GM23338 (cell line): ENCODE measurements around the gene KCTD1. TPM values are rescaled to one million over a fixed set of nuclear protein-coding genes. Genes with fewer than 3 reads are reported as not detected.

Experiments
- ATAC-seq: fragments of 200-7000 bp; cut with Tn5 transposase; 3 replicates; pipeline ENCODE4 v1.9.1; 2020
- DNase-seq: peaks from one replicate; pipeline ENCODE4 v3.0.0-alpha.2; 2015; ENCODE audit warnings: low spot score
- H2AFZ ChIP-seq: fragments of 200-600 bp; sonication (generic); 2 replicates; pipeline ENCODE4 v1.8.0; 2016; ENCODE audit warnings: antibody characterized with exemption, mild to moderate bottlenecking, moderate library complexity
- H3F3A ChIP-seq: fragments of 200-600 bp; sonication (generic); replicated peaks from 2 replicates; pipeline ENCODE4 v1.8.0; 2017; ENCODE audit warnings: antibody characterized with exemption, mixed run types, low read depth
- H3K27ac ChIP-seq: fragments of 200-600 bp; sonication (generic); 2 replicates; pipeline ENCODE4 v1.6.1; 2016; ENCODE audit warnings: low read depth
- H3K27me3 ChIP-seq: fragments of 200-600 bp; sonication (generic); 2 replicates; pipeline ENCODE4 v1.8.0; 2016; ENCODE audit warnings: mild to moderate bottlenecking, mixed run types, moderate library complexity; ENCODE audit not compliant: insufficient read depth
- H3K36me3 ChIP-seq: fragments of 200-600 bp; sonication (generic); 2 replicates; pipeline ENCODE4 v1.8.0; 2016; ENCODE audit warnings: mild to moderate bottlenecking; ENCODE audit not compliant: insufficient read depth
- H3K4me1 ChIP-seq: fragments of 200-600 bp; sonication (generic); 2 replicates; pipeline ENCODE4 v1.8.0; 2016; ENCODE audit warnings: mild to moderate bottlenecking, moderate library complexity; ENCODE audit not compliant: insufficient read depth
- H3K4me2 ChIP-seq: fragments of 200-600 bp; sonication (generic); 2 replicates; pipeline ENCODE4 v1.7.1; 2017; ENCODE audit warnings: mixed run types
- H3K4me3 ChIP-seq: fragments of 200-600 bp; sonication (generic); 2 replicates; pipeline ENCODE4 v1.6.1; 2016; ENCODE audit warnings: mixed run types
- H3K79me2 ChIP-seq: fragments of 200-600 bp; sonication (generic); replicated peaks from 2 replicates; pipeline ENCODE4 v1.8.0; 2017; ENCODE audit warnings: mild to moderate bottlenecking; ENCODE audit not compliant: insufficient read depth
- H3K9me2 ChIP-seq: fragments of 200-600 bp; sonication (generic); 2 replicates; pipeline ENCODE4 v1.8.0; 2017; ENCODE audit not compliant: insufficient read depth
- H4K20me1 ChIP-seq: fragments of 200-600 bp; sonication (generic); replicated peaks from 2 replicates; pipeline ENCODE4 v1.8.0; 2017; ENCODE audit warnings: mild to moderate bottlenecking; ENCODE audit not compliant: insufficient read depth
- H3K27ac Mint-ChIP-seq: 2 replicates; pipeline ENCODE4 v1.8.0; 2020; ENCODE audit warnings: inconsistent platforms, mild to moderate bottlenecking, moderate library complexity, mixed read lengths
- H3K27me3 Mint-ChIP-seq: 3 replicates; pipeline ENCODE4 v1.8.0; 2022; ENCODE audit warnings: low read depth, mild to moderate bottlenecking, moderate library complexity, mixed read lengths, inconsistent platforms; ENCODE audit not compliant: insufficient read depth, poor library complexity
- H3K36me3 Mint-ChIP-seq: 3 replicates; pipeline ENCODE4 v1.8.0; 2021; ENCODE audit warnings: low read depth, mild to moderate bottlenecking, inconsistent platforms, moderate library complexity, mixed read lengths
- H3K4me1 Mint-ChIP-seq: 3 replicates; pipeline ENCODE4 v1.8.0; 2020; ENCODE audit warnings: mild to moderate bottlenecking, inconsistent platforms, mixed read lengths
- H3K4me3 Mint-ChIP-seq: 3 replicates; pipeline ENCODE4 v1.8.0; 2021; ENCODE audit warnings: moderate library complexity, mild to moderate bottlenecking, inconsistent platforms, mixed read lengths
- H3K9me3 Mint-ChIP-seq: 3 replicates; pipeline ENCODE4 v1.8.0; 2020; ENCODE audit warnings: moderate library complexity, mild to moderate bottlenecking, inconsistent platforms, mixed read lengths
- CREB1 ChIP-seq: fragments of 250-450 bp; sonication (Bioruptor Pico); IDR thresholded peaks from 2 replicates; pipeline ENCODE4 v1.5.0; 2020; ENCODE audit warnings: low read depth, mild to moderate bottlenecking, moderate library complexity
- EZH2 ChIP-seq: fragments of 200-600 bp; sonication (generic); IDR thresholded peaks from one replicate; pipeline ENCODE4 v1.8.0; 2017; ENCODE audit warnings: antibody characterized with exemption, mild to moderate bottlenecking, low read depth; ENCODE audit not compliant: unreplicated experiment
- EZH2phosphoT487 ChIP-seq: fragments of 200-600 bp; sonication (generic); IDR thresholded peaks from one replicate; pipeline ENCODE4 v1.8.1; 2018; ENCODE audit warnings: antibody characterized with exemption; ENCODE audit not compliant: unreplicated experiment
- JUNB ChIP-seq: IDR thresholded peaks from one replicate; pipeline ENCODE4 v1.6.1; 2016; ENCODE audit warnings: antibody characterized with exemption; ENCODE audit not compliant: unreplicated experiment
- POLR2AphosphoS5 ChIP-seq: IDR thresholded peaks from 2 replicates; pipeline ENCODE4 v1.6.1; 2016; ENCODE audit warnings: antibody characterized with exemption, low read depth
- ZNF114 ChIP-seq: fragments of 250-450 bp; sonication (Bioruptor Pico); IDR thresholded peaks from 2 replicates; pipeline ENCODE4 v1.5.0; 2020; ENCODE audit warnings: mild to moderate bottlenecking, moderate library complexity
- ZNF331 ChIP-seq: fragments of 250-450 bp; sonication (Bioruptor Pico); IDR thresholded peaks from 2 replicates; pipeline ENCODE4 v1.5.0; 2020; ENCODE audit warnings: low read depth, mild to moderate bottlenecking, moderate library complexity
- polyA plus RNA-seq: library from polyadenylated mRNA; unstranded; fragments of >200 nt; fragmentation: Nextera tagmentation; extraction: Ambion mirVana; gene quantifications from 2 replicates; pipeline ENCODE4 v1.2.1, GENCODE V29; 2016
- total RNA-seq: library from RNA; depleted of rRNA; stranded (reverse); fragments of >200 nt; shearing (Covaris generic); gene quantifications from 2 replicates; pipeline ENCODE4 v1.2.3, GENCODE V29; 2014
- TF ChIP-seq, protein P1 (sequence below): IDR thresholded peaks from one replicate; pipeline ENCODE4 v1.6.1; 2018; ENCODE audit warnings: antibody characterized with exemption; ENCODE audit not compliant: unreplicated experiment
- TF ChIP-seq, protein P2 (sequence below): IDR thresholded peaks from 2 replicates; pipeline ENCODE4 v1.6.1; 2016; ENCODE audit warnings: antibody characterized with exemption
- TF ChIP-seq, protein P3 (sequence below), 2 experiments: fragments of 200-600 bp in 1 of 2; sonication (generic) in 1 of 2; conservative IDR thresholded peaks; 2 replicates each; pipeline versions ENCODE4 v1.5.1 to v1.6.1; 2016 to 2017; ENCODE audit warnings: antibody characterized with exemption in 2 of 2, low read depth in 2 of 2, mild to moderate bottlenecking in 2 of 2, moderate library complexity in 1 of 2

Gene KCTD1
- total and polyA plus RNA-seq, 2 experiments from 2014 or later: 7.1 to 20.5 TPM

DNA sequence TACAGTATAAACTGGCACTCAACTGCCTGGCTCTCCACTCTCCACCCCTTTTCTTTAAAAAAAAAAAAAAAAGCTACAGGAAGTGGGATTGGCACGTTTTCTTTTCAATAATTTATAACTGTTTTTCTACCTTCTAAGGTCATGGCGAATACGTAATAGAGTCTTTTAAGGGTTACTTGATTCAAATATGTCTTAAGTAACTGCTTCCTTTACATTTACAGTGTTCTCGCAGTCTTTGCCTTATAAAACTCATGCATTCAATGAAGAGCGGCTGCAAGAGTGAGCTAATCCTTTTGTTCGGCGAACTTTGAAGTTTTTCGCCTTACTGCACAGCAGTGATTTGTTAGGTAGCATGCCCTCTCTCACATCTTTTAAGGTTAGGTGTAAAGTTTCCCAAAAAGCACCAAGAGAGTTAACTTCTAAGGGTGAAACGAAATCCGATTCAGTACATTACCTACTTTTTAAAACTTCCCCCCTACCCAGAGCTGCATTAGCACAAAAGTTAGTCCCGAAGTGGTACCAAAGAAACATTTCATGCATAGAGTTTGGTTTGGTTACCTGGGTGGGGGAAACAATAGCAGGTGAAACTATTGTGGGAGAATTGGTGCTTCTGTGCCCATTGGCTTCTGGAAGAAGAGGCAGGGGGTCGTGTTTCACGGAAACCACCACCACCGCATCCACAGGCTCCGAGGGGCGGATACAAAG, 2.0 kb downstream of the KCTD1 start:
- Histone ChIP-seq H3K79me2 (peaks cover 35% of the 10 kb centered on the region), H3K4me2 (peak overlapping the region; percentile 89), H4K20me1 (peaks cover 21% of the 10 kb centered on the region; the same call in 1 of the 2 replicates), H3K27ac (no peak overlapping the region), H3F3A (no peaks in the 10 kb centered on the region; the same call in 1 of the 2 replicates), H3K9me2 (no peaks in the 10 kb centered on the region), H3K4me3 (peak overlapping the region; percentile 77), H3K36me3 (no peaks in the 10 kb centered on the region), H2AFZ (no peak overlapping the region), H3K4me1 (peaks cover 25% of the 10 kb centered on the region), H3K27me3 (peaks cover 71% of the 10 kb centered on the region)
- H3K36me3 Mint-ChIP-seq: 0 out of 3 replicates have a peak, but pooled peaks cover 5% of the 10 kb centered on the region
- DNase-seq (no peak), ATAC-seq (no peak)
- peak; percentile 82 for TF ChIP-seq EZH2
- TF ChIP-seq POLR2AphosphoS5: no peak
- TF ChIP-seq CREB1 (CRISPR knock-in tag): no peak
- no peak for TF ChIP-seq EZH2phosphoT487
- TF ChIP-seq JUNB: no peak
- TF ChIP-seq ZNF331 (CRISPR knock-in tag): no peak
- TF ChIP-seq, protein P1, sequence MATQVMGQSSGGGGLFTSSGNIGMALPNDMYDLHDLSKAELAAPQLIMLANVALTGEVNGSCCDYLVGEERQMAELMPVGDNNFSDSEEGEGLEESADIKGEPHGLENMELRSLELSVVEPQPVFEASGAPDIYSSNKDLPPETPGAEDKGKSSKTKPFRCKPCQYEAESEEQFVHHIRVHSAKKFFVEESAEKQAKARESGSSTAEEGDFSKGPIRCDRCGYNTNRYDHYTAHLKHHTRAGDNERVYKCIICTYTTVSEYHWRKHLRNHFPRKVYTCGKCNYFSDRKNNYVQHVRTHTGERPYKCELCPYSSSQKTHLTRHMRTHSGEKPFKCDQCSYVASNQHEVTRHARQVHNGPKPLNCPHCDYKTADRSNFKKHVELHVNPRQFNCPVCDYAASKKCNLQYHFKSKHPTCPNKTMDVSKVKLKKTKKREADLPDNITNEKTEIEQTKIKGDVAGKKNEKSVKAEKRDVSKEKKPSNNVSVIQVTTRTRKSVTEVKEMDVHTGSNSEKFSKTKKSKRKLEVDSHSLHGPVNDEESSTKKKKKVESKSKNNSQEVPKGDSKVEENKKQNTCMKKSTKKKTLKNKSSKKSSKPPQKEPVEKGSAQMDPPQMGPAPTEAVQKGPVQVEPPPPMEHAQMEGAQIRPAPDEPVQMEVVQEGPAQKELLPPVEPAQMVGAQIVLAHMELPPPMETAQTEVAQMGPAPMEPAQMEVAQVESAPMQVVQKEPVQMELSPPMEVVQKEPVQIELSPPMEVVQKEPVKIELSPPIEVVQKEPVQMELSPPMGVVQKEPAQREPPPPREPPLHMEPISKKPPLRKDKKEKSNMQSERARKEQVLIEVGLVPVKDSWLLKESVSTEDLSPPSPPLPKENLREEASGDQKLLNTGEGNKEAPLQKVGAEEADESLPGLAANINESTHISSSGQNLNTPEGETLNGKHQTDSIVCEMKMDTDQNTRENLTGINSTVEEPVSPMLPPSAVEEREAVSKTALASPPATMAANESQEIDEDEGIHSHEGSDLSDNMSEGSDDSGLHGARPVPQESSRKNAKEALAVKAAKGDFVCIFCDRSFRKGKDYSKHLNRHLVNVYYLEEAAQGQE: no peak
- peaks cover 34% of the 10 kb centered on the region for H3K4me1 Mint-ChIP-seq
- H3K27me3 Mint-ChIP-seq: peaks cover 43% of the 10 kb centered on the region
- H3K4me3 Mint-ChIP-seq: peak overlapping the region; percentile 80
- H3K27ac Mint-ChIP-seq: no peak overlapping the region
- no peaks in the 10 kb centered on the region; the same call in 2 of the 3 replicates for H3K9me3 Mint-ChIP-seq

DNA sequence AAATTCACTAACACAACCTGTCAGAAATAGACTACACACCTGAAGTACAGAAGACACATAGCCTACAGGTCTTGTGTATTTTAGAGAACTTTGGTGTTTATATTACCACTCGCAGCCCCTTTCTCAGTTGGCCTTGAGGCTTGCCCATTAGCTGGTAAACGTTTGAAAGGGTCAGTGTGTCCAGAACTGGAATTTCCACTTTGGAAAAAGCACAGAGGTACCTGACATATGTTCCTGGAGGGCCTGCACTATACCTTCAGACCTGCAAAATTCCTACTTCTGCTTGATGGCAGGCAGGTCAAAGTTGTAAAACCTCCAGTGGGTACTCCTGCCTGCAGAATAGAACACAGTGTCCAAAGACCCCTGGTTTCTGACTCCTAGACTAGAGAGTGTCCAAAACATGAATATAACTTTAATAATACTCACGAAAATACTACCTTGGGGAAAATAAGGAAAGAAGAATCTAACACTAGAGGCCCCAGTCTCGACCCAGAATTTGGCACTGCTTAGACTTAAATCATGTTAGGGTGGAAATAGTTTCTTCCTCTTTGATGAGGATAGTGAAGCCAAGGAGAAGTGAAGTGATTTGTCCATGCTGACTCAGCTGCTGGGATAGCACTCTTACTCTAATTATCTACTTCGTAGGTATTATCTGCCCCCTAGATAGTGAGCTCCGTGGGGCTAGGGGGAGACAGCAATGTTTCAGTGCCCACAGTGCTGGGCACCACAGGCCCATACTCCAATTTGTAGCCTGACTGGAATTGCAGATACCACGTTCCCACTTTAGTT, 2.8 kb downstream of the KCTD1 start:
- H3K4me1 ChIP-seq: peaks cover 22% of the 10 kb centered on the region
- peak overlapping the region; percentile 80 for H3K4me3 Mint-ChIP-seq
- H3K4me2 ChIP-seq: peak overlapping the region; percentile 89
- peaks cover 21% of the 10 kb centered on the region; the same call in 1 of the 2 replicates for H4K20me1 ChIP-seq
- peaks cover 35% of the 10 kb centered on the region for H3K4me1 Mint-ChIP-seq
- no peaks in the 10 kb centered on the region for H3K9me2 ChIP-seq
- peak overlapping the region; percentile 77 for H3K4me3 ChIP-seq
- DNase-seq (no peak), ATAC-seq (no peak)
- H3K9me3 Mint-ChIP-seq: no peaks in the 10 kb centered on the region; the same call in 2 of the 3 replicates
- no peak overlapping the region for H3K27ac ChIP-seq
- no peaks in the 10 kb centered on the region for H3K36me3 ChIP-seq
- H3K36me3 Mint-ChIP-seq: 0 out of 3 replicates have a peak, but pooled peaks cover 5% of the 10 kb centered on the region
- peaks cover 41% of the 10 kb centered on the region for H3K79me2 ChIP-seq
- H2AFZ ChIP-seq: no peak overlapping the region
- peaks cover 63% of the 10 kb centered on the region for H3K27me3 ChIP-seq
- peaks cover 37% of the 10 kb centered on the region for H3K27me3 Mint-ChIP-seq
- no peak overlapping the region for H3K27ac Mint-ChIP-seq
- no peaks in the 10 kb centered on the region; the same call in 1 of the 2 replicates for H3F3A ChIP-seq
- TF ChIP-seq, protein P2, sequence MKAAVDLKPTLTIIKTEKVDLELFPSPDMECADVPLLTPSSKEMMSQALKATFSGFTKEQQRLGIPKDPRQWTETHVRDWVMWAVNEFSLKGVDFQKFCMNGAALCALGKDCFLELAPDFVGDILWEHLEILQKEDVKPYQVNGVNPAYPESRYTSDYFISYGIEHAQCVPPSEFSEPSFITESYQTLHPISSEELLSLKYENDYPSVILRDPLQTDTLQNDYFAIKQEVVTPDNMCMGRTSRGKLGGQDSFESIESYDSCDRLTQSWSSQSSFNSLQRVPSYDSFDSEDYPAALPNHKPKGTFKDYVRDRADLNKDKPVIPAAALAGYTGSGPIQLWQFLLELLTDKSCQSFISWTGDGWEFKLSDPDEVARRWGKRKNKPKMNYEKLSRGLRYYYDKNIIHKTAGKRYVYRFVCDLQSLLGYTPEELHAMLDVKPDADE: no peak
- TF ChIP-seq, protein P3, sequence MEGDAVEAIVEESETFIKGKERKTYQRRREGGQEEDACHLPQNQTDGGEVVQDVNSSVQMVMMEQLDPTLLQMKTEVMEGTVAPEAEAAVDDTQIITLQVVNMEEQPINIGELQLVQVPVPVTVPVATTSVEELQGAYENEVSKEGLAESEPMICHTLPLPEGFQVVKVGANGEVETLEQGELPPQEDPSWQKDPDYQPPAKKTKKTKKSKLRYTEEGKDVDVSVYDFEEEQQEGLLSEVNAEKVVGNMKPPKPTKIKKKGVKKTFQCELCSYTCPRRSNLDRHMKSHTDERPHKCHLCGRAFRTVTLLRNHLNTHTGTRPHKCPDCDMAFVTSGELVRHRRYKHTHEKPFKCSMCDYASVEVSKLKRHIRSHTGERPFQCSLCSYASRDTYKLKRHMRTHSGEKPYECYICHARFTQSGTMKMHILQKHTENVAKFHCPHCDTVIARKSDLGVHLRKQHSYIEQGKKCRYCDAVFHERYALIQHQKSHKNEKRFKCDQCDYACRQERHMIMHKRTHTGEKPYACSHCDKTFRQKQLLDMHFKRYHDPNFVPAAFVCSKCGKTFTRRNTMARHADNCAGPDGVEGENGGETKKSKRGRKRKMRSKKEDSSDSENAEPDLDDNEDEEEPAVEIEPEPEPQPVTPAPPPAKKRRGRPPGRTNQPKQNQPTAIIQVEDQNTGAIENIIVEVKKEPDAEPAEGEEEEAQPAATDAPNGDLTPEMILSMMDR (conservative IDR thresholded peaks at IDR 0.05; ENCODE audit: low read depth in 2 of 2): no peak
- TF ChIP-seq POLR2AphosphoS5 (no peak), ZNF114 (CRISPR knock-in tag) (no peak)
